MCF 10A (cell line): ENCODE data around the gene DAAM1. TPM values are rescaled to one million over a fixed set of nuclear protein-coding genes. Genes with fewer than 3 reads are reported as not detected.

Experiments
- BruUV-seq: library from RNA; stranded (reverse); fragments of 400-500 nt; replicated peaks from 2 replicates; lab custom pipeline; 2021; lab: Mats Ljungman, UMichigan
- CTCF ChIA-PET: fragments of 300-600 bp; sonication (Branson Sonifier 250); formaldehyde crosslinking; extraction: SDS; loops from one replicate; lab custom pipeline; 2021; ENCODE audit warnings: antibody characterized with exemption, inconsistent platforms; lab: Yijun Ruan, JAX
- POLR2A ChIA-PET: fragments of 300-600, 350-650 bp; sonication (Branson Sonifier 250); formaldehyde crosslinking; extraction: SDS; loops from one replicate; lab custom pipeline; 2020; ENCODE audit warnings: antibody characterized with exemption, inconsistent platforms; lab: Yijun Ruan, JAX
- DNase-seq: peaks from one replicate; pipeline ENCODE4 v3.0.0-alpha.2; 2018; ENCODE audit not compliant: unreplicated experiment
- H3K27ac Mint-ChIP-seq: one replicate; pipeline ENCODE4 v1.8.0; 2022; ENCODE audit warnings: mild to moderate bottlenecking, low read depth, mixed read lengths; ENCODE audit not compliant: unreplicated experiment
- H3K27me3 Mint-ChIP-seq: one replicate; pipeline ENCODE4 v1.8.0; 2022; ENCODE audit warnings: mixed read lengths; ENCODE audit not compliant: insufficient read depth, unreplicated experiment
- H3K36me3 Mint-ChIP-seq: one replicate; pipeline ENCODE4 v1.8.0; 2022; ENCODE audit warnings: mild to moderate bottlenecking, moderate library complexity, mixed read lengths; ENCODE audit not compliant: insufficient read depth, unreplicated experiment
- H3K4me1 Mint-ChIP-seq: one replicate; pipeline ENCODE4 v1.8.0; 2022; ENCODE audit warnings: mixed read lengths; ENCODE audit not compliant: insufficient read depth, unreplicated experiment
- H3K4me3 Mint-ChIP-seq: one replicate; pipeline ENCODE4 v1.8.0; 2022; ENCODE audit warnings: mild to moderate bottlenecking, moderate library complexity, mixed read lengths; ENCODE audit not compliant: unreplicated experiment
- H3K9me3 Mint-ChIP-seq: one replicate; pipeline ENCODE4 v1.8.0; 2022; ENCODE audit warnings: mixed read lengths; ENCODE audit not compliant: unreplicated experiment
- intact Hi-C: fragments of 100-400 bp; cut with micrococcal nuclease; formaldehyde crosslinking; loops from 2 replicates; pipeline ENCODE4 v1.14.1; 2022
- total RNA-seq: library from RNA; stranded (reverse); gene quantifications from 2 replicates; pipeline ENCODE4 v1.2.3, GENCODE V29; 2022
- TF ChIP-seq, protein P1 (sequence below): fragments of 200-600 bp; IDR thresholded peaks from one replicate; pipeline ENCODE4 v1.8.0; 2022; ENCODE audit warnings: antibody characterized with exemption, mild to moderate bottlenecking; ENCODE audit not compliant: unreplicated experiment

DAAM1 gene
- total RNA-seq, 1 experiment from 2014 or later, result 27.4 TPM

DNA sequence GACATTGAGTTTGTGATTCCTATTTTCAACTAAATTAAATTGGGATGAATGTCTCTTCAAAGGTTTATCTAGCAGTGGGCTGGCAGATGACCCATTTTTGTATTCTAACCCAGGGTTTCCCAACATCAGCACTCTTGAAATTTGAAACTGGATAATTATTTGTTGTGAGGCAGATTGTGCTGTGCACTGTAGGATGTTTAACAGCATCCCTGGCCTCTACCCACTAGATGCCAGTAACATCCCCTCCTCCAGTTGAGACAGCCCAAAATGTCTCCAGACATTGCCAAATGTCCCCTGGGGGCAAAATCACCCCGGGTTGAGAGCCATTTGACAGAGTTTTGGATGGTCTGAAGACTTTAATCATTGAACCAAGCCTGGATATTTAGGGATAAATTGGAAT, 11.1 kb downstream of the DAAM1 start:
- no TSS peak for BruUV-seq
- ChIA-PET CTCF (no interaction called here), POLR2A (interaction anchor here (1.3 kb wide), 1 partner anchor 10 kb away, joined by 5 read pairs; no protein-coding TSS in a partner anchor)
- no peaks in the 10 kb centered on the region for H3K4me1 Mint-ChIP-seq
- no peaks in the 10 kb centered on the region for H3K9me3 Mint-ChIP-seq
- intact Hi-C loops, result no loop called here
- no peak for DNase-seq
- peaks cover 12% of the 10 kb centered on the region for H3K36me3 Mint-ChIP-seq
- no peak overlapping the region for H3K27ac Mint-ChIP-seq
- TF ChIP-seq, protein P1, sequence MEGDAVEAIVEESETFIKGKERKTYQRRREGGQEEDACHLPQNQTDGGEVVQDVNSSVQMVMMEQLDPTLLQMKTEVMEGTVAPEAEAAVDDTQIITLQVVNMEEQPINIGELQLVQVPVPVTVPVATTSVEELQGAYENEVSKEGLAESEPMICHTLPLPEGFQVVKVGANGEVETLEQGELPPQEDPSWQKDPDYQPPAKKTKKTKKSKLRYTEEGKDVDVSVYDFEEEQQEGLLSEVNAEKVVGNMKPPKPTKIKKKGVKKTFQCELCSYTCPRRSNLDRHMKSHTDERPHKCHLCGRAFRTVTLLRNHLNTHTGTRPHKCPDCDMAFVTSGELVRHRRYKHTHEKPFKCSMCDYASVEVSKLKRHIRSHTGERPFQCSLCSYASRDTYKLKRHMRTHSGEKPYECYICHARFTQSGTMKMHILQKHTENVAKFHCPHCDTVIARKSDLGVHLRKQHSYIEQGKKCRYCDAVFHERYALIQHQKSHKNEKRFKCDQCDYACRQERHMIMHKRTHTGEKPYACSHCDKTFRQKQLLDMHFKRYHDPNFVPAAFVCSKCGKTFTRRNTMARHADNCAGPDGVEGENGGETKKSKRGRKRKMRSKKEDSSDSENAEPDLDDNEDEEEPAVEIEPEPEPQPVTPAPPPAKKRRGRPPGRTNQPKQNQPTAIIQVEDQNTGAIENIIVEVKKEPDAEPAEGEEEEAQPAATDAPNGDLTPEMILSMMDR, result no peak
- no peaks in the 10 kb centered on the region for H3K27me3 Mint-ChIP-seq
- H3K4me3 Mint-ChIP-seq, result no peak overlapping the region

DNA sequence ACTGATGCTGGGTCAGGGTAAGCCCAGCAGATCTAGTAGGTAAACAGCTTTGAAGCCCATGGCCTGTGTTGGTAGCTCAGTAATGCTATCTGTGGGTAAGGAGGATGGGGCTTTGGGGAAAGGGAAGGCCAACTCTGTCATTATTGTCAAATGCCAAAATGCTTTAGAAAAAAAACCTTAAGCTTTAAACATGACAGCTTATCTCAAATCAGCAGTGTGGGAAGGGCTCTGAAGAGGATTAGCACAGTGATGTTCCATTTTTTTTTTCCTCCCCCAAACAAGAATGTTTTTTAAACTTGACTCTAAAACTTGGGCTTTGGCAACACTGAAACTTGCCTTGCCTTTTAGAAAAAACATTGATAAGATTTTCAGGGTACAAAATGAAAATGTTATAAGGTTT, 11.7 kb downstream of the DAAM1 start:
- DNase-seq, result no peak
- TF ChIP-seq, protein P1, result no peak
- no peaks in the 10 kb centered on the region for H3K27me3 Mint-ChIP-seq
- CTCF ChIA-PET, result interaction anchor here (0.6 kb wide), 1 partner anchor 66 kb away, joined by 3 read pairs; no protein-coding TSS in a partner anchor
- BruUV-seq, result no TSS peak
- H3K9me3 Mint-ChIP-seq, result no peaks in the 10 kb centered on the region
- no peak overlapping the region for H3K4me3 Mint-ChIP-seq
- POLR2A ChIA-PET, result interaction anchor here (1.3 kb wide), 1 partner anchor 11 kb away, joined by 5 read pairs; no protein-coding TSS in a partner anchor
- H3K4me1 Mint-ChIP-seq, result no peaks in the 10 kb centered on the region
- intact Hi-C loops, result no loop called here
- peaks cover 12% of the 10 kb centered on the region for H3K36me3 Mint-ChIP-seq
- H3K27ac Mint-ChIP-seq, result no peak overlapping the region

DNA sequence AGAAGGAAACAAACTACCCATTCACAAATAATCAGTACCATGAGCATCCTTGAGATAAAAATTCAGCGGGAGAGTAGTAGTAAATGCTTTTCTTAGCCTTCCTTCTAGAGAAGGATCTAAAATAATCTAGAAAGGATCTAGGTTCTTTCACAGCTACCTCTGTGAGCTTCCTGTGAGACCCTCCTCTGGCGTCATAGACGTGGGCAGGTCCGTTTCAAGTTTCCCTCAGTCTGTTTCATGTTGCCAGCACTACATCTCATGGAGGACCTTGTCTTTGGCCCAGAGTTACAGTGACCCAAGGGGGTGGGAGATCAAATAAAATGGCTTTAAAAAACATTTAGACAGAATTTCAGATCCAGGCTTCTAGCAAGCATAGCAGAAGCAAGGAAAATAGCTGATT, 13.6 kb downstream of the DAAM1 start:
- DNase-seq, result no peak
- TF ChIP-seq, protein P1, result no peak
- no TSS peak for BruUV-seq
- ChIA-PET POLR2A (interaction anchor here (0.5 to 1.0 kb wide), 3 partner anchors 12 to 270 kb away, joined by 3 to 6 read pairs (median 5); partner anchors contain the start of gene DAAM1), CTCF (no interaction called here)
- Mint-ChIP-seq H3K4me3 (no peak overlapping the region), H3K36me3 (peaks cover 12% of the 10 kb centered on the region), H3K9me3 (no peaks in the 10 kb centered on the region), H3K27me3 (no peaks in the 10 kb centered on the region), H3K27ac (no peak overlapping the region), H3K4me1 (no peaks in the 10 kb centered on the region)
- intact Hi-C loops, result no loop called here

DNA sequence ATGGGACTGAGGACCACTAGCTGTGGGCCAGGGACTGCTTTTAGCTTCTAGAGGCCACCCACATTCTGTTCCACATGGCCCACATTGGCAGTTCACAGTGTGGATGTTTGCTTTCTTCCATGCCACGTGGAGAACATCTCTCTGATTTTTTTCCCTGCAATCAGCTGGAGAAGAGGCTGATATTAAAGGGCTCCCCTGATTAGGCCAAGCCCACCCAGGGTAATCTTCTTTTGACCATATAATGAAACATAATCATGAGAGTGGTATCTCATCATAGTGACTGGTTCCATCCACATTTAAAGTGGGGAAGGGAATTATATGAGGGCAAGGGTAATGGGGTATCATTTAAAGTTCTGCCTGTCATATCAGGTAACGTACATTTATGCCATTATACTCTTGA, 15.8 kb downstream of the DAAM1 start:
- ChIA-PET POLR2A (interaction anchor here (1.9 kb wide), 1 partner anchor 10 kb away, joined by 4 read pairs; no protein-coding TSS in a partner anchor), CTCF (interaction anchor here (0.6 kb wide), 1 partner anchor 297 kb away, joined by 3 read pairs; no protein-coding TSS in a partner anchor)
- Mint-ChIP-seq H3K4me3 (no peak overlapping the region), H3K27me3 (no peaks in the 10 kb centered on the region), H3K27ac (no peak overlapping the region), H3K9me3 (no peaks in the 10 kb centered on the region), H3K36me3 (peaks cover 8% of the 10 kb centered on the region), H3K4me1 (no peaks in the 10 kb centered on the region)
- no TSS peak for BruUV-seq
- TF ChIP-seq, protein P1, result no peak
- no peak for DNase-seq
- intact Hi-C loops, result no loop called here
